GM23338 (cell line): ENCODE measurements around the gene ZNF112.

Source experiments
- EZH2 ChIP-seq: fragments of 200-600 bp; sonication (generic); IDR thresholded peaks from one replicate; pipeline ENCODE4 v1.8.0; 2017; ENCODE audit warnings: antibody characterized with exemption, mild to moderate bottlenecking, low read depth; ENCODE audit not compliant: unreplicated experiment
- EZH2phosphoT487 ChIP-seq: fragments of 200-600 bp; sonication (generic); IDR thresholded peaks from one replicate; pipeline ENCODE4 v1.8.1; 2018; ENCODE audit warnings: antibody characterized with exemption; ENCODE audit not compliant: unreplicated experiment
- JUNB ChIP-seq: IDR thresholded peaks from one replicate; pipeline ENCODE4 v1.6.1; 2016; ENCODE audit warnings: antibody characterized with exemption; ENCODE audit not compliant: unreplicated experiment
- NANOG ChIP-seq: IDR thresholded peaks from 2 replicates; pipeline ENCODE4 v1.6.1; 2016; ENCODE audit warnings: antibody characterized with exemption, borderline replicate concordance
- POLR2AphosphoS5 ChIP-seq: IDR thresholded peaks from 2 replicates; pipeline ENCODE4 v1.6.1; 2016; ENCODE audit warnings: antibody characterized with exemption, low read depth
- STAT1 ChIP-seq: IDR thresholded peaks from one replicate; pipeline ENCODE4 v1.6.1; 2016; ENCODE audit warnings: antibody characterized with exemption; ENCODE audit not compliant: unreplicated experiment
- TF ChIP-seq, protein P1 (sequence below): IDR thresholded peaks from one replicate; pipeline ENCODE4 v1.6.1; 2018; ENCODE audit warnings: antibody characterized with exemption; ENCODE audit not compliant: unreplicated experiment
- TF ChIP-seq, protein P2 (sequence below), 2 experiments: fragments of 200-600 bp in 1 of 2; sonication (generic) in 1 of 2; conservative IDR thresholded peaks; 2 replicates each; pipeline versions ENCODE4 v1.5.1 to v1.6.1; 2016 to 2017; ENCODE audit warnings: antibody characterized with exemption in 2 of 2, low read depth in 2 of 2, mild to moderate bottlenecking in 2 of 2, moderate library complexity in 1 of 2

DNA sequence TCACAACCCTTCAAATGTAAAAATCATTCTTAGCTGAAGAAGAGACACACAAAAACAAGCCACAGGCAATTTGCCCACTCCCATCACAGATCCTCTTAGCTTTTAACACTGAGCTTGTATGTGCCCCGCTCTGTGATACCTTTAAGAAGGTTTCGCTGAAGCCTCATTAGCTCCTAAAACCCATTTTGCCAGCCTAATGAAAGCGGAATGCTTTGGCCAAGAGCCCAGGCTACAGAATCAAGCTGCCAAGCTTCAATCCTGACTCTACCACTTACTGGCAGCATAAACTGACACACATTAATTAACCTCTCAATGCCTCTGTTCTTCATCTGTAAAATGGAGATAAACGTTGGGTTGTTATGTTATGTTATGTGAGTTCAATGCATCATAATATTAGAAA, 10.5 kb downstream of the ZNF112 start:
- TF ChIP-seq, protein P1, sequence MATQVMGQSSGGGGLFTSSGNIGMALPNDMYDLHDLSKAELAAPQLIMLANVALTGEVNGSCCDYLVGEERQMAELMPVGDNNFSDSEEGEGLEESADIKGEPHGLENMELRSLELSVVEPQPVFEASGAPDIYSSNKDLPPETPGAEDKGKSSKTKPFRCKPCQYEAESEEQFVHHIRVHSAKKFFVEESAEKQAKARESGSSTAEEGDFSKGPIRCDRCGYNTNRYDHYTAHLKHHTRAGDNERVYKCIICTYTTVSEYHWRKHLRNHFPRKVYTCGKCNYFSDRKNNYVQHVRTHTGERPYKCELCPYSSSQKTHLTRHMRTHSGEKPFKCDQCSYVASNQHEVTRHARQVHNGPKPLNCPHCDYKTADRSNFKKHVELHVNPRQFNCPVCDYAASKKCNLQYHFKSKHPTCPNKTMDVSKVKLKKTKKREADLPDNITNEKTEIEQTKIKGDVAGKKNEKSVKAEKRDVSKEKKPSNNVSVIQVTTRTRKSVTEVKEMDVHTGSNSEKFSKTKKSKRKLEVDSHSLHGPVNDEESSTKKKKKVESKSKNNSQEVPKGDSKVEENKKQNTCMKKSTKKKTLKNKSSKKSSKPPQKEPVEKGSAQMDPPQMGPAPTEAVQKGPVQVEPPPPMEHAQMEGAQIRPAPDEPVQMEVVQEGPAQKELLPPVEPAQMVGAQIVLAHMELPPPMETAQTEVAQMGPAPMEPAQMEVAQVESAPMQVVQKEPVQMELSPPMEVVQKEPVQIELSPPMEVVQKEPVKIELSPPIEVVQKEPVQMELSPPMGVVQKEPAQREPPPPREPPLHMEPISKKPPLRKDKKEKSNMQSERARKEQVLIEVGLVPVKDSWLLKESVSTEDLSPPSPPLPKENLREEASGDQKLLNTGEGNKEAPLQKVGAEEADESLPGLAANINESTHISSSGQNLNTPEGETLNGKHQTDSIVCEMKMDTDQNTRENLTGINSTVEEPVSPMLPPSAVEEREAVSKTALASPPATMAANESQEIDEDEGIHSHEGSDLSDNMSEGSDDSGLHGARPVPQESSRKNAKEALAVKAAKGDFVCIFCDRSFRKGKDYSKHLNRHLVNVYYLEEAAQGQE: no peak
- TF ChIP-seq, protein P2, sequence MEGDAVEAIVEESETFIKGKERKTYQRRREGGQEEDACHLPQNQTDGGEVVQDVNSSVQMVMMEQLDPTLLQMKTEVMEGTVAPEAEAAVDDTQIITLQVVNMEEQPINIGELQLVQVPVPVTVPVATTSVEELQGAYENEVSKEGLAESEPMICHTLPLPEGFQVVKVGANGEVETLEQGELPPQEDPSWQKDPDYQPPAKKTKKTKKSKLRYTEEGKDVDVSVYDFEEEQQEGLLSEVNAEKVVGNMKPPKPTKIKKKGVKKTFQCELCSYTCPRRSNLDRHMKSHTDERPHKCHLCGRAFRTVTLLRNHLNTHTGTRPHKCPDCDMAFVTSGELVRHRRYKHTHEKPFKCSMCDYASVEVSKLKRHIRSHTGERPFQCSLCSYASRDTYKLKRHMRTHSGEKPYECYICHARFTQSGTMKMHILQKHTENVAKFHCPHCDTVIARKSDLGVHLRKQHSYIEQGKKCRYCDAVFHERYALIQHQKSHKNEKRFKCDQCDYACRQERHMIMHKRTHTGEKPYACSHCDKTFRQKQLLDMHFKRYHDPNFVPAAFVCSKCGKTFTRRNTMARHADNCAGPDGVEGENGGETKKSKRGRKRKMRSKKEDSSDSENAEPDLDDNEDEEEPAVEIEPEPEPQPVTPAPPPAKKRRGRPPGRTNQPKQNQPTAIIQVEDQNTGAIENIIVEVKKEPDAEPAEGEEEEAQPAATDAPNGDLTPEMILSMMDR (conservative IDR thresholded peaks at IDR 0.05; ENCODE audit: low read depth in 2 of 2): no peak
- TF ChIP-seq EZH2: no peak
- TF ChIP-seq JUNB: no peak
- TF ChIP-seq STAT1: no peak
- no peak for TF ChIP-seq POLR2AphosphoS5
- no peak for TF ChIP-seq NANOG
- no peak for TF ChIP-seq EZH2phosphoT487
